NCI-H1048 (cell line): ENCODE data around the gene NPFFR1.

Experiments used
- DNase-seq: peaks from one replicate; lab custom pipeline; 2025; lab: John Stamatoyannopoulos, UW

NPFFR1 gene, protein sequence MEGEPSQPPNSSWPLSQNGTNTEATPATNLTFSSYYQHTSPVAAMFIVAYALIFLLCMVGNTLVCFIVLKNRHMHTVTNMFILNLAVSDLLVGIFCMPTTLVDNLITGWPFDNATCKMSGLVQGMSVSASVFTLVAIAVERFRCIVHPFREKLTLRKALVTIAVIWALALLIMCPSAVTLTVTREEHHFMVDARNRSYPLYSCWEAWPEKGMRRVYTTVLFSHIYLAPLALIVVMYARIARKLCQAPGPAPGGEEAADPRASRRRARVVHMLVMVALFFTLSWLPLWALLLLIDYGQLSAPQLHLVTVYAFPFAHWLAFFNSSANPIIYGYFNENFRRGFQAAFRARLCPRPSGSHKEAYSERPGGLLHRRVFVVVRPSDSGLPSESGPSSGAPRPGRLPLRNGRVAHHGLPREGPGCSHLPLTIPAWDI

DNA sequence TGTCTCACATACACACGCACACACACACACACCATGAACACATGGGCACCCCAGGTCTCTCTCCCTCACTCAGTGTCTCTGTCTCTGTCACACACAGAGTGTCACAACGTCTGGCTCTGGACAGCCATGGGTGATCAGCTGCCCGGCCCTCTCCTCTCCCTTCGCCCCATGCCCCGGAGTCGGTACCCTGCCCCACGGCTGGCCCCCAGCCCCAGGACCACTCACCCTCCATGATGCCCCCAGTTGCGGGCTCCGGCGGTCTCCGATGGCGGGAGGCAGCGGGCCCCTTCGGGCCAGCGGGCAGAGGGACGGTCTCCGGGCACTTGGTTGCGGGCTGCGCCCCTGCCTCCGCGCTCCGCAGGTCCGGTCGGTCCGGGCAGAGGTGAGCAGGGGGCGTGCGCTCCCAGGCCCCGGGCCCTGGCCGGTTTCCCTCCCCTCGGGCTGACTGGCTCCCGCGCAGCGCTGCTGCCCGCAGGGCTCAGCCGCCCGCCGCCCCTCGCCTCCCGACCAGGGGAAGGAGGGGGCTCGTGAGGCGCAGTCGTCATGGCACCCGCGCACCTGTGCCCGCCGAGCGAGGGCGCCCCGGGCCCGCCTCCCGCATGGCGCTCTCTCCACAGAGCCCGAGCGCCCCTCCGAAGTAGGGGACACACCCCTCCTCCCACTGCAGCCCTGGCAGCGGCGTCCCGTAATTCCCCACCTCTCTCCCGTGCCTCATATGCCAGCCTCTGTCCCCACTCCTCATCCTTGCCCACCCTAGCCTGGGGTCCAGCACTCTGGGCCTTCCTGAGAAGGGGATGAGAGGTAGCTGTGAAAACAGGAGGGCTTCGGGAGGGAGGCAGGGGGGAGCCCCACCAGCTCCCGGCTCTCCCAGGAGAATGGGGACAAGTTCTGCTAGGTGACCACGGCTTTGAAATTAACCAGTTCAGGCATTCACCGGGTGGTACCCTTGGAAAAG lies at the start of gene NPFFR1:
NPFFR1 (minus strand) TSS at position 560 of the 955 bp plus-strand sequence; CDS start at position 232, 328 bp downstream.
- no peak for DNase-seq

DNA sequence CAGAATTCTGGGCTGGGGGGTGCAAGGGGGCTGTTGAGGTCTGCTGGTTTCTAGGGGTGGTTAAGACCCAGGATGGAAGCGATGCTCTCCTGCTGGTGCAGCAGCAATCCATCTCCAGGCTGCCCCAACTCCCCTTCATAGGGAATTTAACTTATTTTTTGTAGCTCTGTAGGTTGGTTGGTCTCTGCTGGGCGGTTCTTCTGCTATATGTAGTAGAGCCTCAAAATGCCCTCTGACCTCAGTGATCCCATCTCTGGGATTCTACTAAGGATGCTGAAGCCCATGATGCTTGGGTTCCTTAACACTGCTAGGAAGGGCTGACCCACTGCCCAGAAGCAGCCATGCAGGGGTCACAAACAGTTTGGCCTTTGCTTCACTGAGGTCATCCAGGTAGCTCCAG lies 49.5 kb upstream of the NPFFR1 start:
- DNase-seq, result no peak

DNA sequence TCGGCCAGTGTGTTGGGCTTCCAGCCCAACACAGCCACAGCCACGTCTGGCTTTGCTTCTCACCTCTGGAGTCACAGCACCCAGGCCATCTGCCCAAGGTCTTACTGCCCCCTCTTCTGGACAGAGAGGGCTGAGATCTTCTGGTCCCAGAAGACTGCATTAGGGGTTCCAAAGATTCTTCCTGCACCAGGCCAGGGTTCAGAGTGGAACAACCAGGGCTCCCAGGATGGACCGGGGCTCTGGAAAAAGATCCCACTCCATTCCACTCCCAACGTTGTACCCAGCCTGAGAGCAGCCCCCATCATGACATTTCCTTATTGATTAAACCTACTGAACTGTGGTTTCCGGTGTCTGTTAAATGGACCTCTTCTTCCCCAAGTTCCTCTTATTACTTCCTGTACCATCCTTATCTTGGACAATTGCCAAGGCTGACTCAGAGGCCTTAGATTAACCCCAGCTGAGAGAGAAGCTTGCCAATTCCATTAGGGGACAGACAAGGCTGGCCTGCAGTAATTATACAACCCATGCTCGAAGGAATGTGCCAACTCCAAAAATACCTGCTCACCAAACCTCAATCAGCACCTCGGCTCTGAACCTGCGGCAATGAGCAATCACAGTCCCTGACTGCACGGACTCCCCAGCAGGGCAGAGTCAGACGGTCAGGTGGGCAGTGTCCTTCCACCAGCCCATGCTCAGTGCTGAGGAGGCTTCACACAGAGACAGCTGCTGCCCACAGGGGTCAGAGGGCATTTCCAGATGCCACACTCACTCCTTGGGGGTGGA lies 47.9 kb upstream of the NPFFR1 start:
- no peak for DNase-seq

- no peak for DNase-seq
Measured at GRCh38 chr10:70331160-70331485, 47.3 kb upstream of the NPFFR1 start.

GRCh38 chr10:70330671-70331070 lies 46.9 kb upstream of the NPFFR1 start:
- DNase-seq, result no peak

DNA sequence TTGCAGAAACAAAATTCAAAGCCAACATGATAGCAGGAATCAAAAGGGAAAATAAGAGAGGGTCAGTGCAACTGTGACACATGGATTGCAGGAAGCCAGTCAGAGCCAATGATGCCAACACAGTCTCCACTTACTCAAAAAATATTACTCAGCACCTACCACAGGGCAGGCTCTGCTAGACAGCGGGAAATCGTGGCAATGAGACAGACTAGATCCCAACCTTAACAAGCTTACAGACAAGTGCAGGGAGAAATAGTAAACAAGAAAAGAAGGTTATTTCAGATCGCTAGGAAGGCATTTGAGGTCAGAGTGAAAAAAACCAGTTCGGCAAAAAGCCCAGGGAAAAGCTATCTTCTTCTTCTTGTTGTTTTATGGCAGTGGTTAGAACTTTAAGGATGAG lies 45.2 kb upstream of the NPFFR1 start:
- DNase-seq, result no peak

GRCh38 chr10:70328018-70328417 lies 44.2 kb upstream of the NPFFR1 start:
- DNase-seq, result no peak

GRCh38 chr10:70324951-70325781 lies 41.4 kb upstream of the NPFFR1 start:
- no peak for DNase-seq

- no peak for DNase-seq
Measured at GRCh38 chr10:70324339-70324861, 40.6 kb upstream of the NPFFR1 start.

- DNase-seq, result no peak
Measured at GRCh38 chr10:70323697-70324338, 40.0 kb upstream of the NPFFR1 start.

DNA sequence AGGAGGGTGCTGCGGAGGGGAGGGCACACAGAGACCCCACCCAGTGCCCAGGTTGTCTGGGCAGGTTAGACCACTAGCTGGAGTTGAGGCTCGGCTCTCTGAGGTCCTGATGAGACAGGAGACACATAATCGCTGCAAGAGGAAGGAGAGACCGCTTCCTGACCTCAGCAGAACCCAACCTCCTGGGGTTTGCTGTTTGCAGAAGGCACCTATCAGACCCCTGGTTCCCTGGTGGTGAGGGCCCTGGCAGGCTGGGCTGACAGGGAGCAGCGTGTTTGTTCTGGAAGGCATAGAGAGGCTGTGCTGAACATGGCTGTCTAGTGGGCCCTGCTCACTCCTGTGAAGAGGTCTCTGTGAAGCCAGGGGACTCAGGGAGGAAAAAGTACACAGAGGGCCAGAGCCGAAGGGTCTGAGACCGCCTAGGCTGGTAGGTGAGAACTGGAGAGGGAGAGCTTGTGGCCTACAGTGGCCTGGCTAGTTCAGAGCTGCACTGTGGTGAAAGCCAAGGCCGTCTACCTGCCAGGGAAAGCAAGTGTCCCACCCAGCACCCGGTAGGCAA lies 39.4 kb upstream of the NPFFR1 start:
- no peak for DNase-seq

- DNase-seq, result no peak
Measured at GRCh38 chr10:70321897-70322890, 38.4 kb upstream of the NPFFR1 start.

DNA sequence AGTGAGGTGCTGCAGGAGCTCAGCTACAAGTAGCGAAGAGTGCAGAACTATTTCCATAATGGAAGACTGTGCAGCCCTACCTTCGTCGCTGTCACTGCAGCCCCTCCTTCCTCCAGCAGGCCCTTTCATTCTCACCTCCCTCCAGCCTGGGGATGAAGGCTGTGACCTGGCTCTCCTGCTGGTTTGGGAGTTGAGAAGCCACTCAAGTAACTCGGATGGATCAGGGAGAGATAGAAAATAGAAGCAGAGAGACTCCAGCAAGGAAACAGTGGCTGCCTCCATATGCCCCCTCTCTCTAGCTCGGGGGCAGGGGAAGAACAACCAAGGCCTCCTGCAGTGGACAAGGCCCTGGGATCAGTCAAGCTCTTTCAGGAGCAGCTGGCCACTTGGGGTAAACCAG lies 37.4 kb upstream of the NPFFR1 start:
- DNase-seq, result no peak

- DNase-seq, result no peak
Measured at GRCh38 chr10:70320751-70321150, 36.9 kb upstream of the NPFFR1 start.

GRCh38 chr10:70319824-70320223 lies 36.0 kb upstream of the NPFFR1 start:
- no peak for DNase-seq

GRCh38 chr10:70319183-70319582 lies 35.4 kb upstream of the NPFFR1 start:
- no peak for DNase-seq

- no peak for DNase-seq
Measured at GRCh38 chr10:70317943-70318318, 34.1 kb upstream of the NPFFR1 start.

DNA sequence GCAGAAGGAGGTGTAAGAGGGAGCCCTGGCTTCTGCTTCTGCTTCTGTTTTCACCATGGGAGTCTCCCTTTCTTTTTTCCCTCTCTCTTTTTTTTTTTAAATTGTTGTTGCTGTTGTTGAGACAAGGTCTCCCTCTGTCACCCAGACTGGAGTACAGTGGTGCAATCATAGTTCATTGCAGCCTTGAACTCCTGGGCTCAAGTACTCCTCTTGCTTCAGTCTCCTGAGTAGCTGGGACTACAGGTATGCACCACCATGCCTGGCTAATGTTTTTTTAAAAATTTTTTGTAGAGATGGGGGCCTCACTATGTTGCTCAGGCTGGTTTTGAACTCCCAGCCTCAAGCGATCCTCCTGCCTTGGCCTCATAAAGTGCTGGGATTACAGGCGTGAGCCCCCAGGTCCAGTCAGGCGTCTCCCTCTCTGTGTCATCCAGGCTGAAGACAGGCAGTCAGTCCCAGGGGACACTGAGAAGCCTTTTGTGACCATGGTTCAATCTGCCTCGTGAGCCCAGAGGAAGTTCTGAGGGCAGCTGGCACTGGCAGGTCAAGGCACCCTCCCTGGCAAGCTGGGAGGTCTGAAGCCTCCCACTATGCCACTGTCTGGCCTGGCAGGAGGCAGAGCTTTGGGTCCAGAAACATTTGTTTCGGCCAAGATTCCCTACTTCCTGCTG lies 33.6 kb upstream of the NPFFR1 start:
- no peak for DNase-seq
